ENCODE data around the gene ADPRS. TPM values are rescaled to one million over a fixed set of nuclear protein-coding genes. Genes with fewer than 3 reads are reported as not detected.

The ADPRS gene
- total RNA-seq, 1 donor from 2014 or later: 30.0 TPM

- H3K27ac Mint-ChIP-seq: peak overlapping the region; percentile 20
- DNase-seq (ENCODE audit: low spot score, unreplicated experiment): peak; percentile 86
- no peaks in the 10 kb centered on the region for H3K36me3 Mint-ChIP-seq (ENCODE audit: insufficient read depth)
- no peak overlapping the region for H3K4me3 Mint-ChIP-seq (ENCODE audit: low read depth)
- H3K27me3 Mint-ChIP-seq: no peaks in the 10 kb centered on the region
- H3K9me3 Mint-ChIP-seq (ENCODE audit: low read depth): no peaks in the 10 kb centered on the region
- H3K4me1 Mint-ChIP-seq (ENCODE audit: low read depth): no peaks in the 10 kb centered on the region
- TF ChIP-seq CTCF (IDR thresholded peaks at IDR 0.05; ENCODE audit: unreplicated experiment): peak; percentile 92
Observed at GRCh38 chr1:36099681-36100341, 11.1 kb downstream of the ADPRS start.

GRCh38 chr1:36100376-36100775 is 11.7 kb downstream of the ADPRS start:
- Mint-ChIP-seq H3K27me3 (no peaks in the 10 kb centered on the region), H3K4me1 (ENCODE audit: low read depth) (no peaks in the 10 kb centered on the region), H3K9me3 (ENCODE audit: low read depth) (no peaks in the 10 kb centered on the region), H3K4me3 (ENCODE audit: low read depth) (no peak overlapping the region), H3K36me3 (ENCODE audit: insufficient read depth) (no peaks in the 10 kb centered on the region), H3K27ac (no peak overlapping the region)
- TF ChIP-seq CTCF (IDR thresholded peaks at IDR 0.05; ENCODE audit: unreplicated experiment): no peak
- no peak for DNase-seq (ENCODE audit: low spot score, unreplicated experiment)

GRCh38 chr1:36101546-36101945 is 12.9 kb downstream of the ADPRS start:
- H3K27ac Mint-ChIP-seq: no peak overlapping the region
- no peaks in the 10 kb centered on the region for H3K9me3 Mint-ChIP-seq (ENCODE audit: low read depth)
- no peaks in the 10 kb centered on the region for H3K4me1 Mint-ChIP-seq (ENCODE audit: low read depth)
- H3K4me3 Mint-ChIP-seq (ENCODE audit: low read depth): no peak overlapping the region
- H3K36me3 Mint-ChIP-seq (ENCODE audit: insufficient read depth): no peaks in the 10 kb centered on the region
- H3K27me3 Mint-ChIP-seq: no peaks in the 10 kb centered on the region
- TF ChIP-seq CTCF (IDR thresholded peaks at IDR 0.05; ENCODE audit: unreplicated experiment): no peak
- DNase-seq (ENCODE audit: low spot score, unreplicated experiment): no peak

- DNase-seq (ENCODE audit: low spot score, unreplicated experiment): no peak
- H3K36me3 Mint-ChIP-seq (ENCODE audit: insufficient read depth): no peaks in the 10 kb centered on the region
- no peaks in the 10 kb centered on the region for H3K4me1 Mint-ChIP-seq (ENCODE audit: low read depth)
- no peak overlapping the region for H3K27ac Mint-ChIP-seq
- TF ChIP-seq CTCF (IDR thresholded peaks at IDR 0.05; ENCODE audit: unreplicated experiment): no peak
- peaks cover 3% of the 10 kb centered on the region for H3K27me3 Mint-ChIP-seq
- no peaks in the 10 kb centered on the region for H3K9me3 Mint-ChIP-seq (ENCODE audit: low read depth)
- H3K4me3 Mint-ChIP-seq (ENCODE audit: low read depth): no peak overlapping the region
Observed at GRCh38 chr1:36106269-36106668, 17.6 kb downstream of the ADPRS start.

- TF ChIP-seq CTCF (IDR thresholded peaks at IDR 0.05; ENCODE audit: unreplicated experiment): no peak
- peaks cover 3% of the 10 kb centered on the region for H3K27me3 Mint-ChIP-seq
- no peaks in the 10 kb centered on the region for H3K9me3 Mint-ChIP-seq (ENCODE audit: low read depth)
- DNase-seq (ENCODE audit: low spot score, unreplicated experiment): no peak
- no peaks in the 10 kb centered on the region for H3K36me3 Mint-ChIP-seq (ENCODE audit: insufficient read depth)
- no peaks in the 10 kb centered on the region for H3K4me1 Mint-ChIP-seq (ENCODE audit: low read depth)
- no peak overlapping the region for H3K27ac Mint-ChIP-seq
- no peak overlapping the region for H3K4me3 Mint-ChIP-seq (ENCODE audit: low read depth)
Observed at GRCh38 chr1:36107394-36107793, 18.7 kb downstream of the ADPRS start.
